OCI-LY1 (cell line): ENCODE results near the gene RHOT1.
"Not testable (repeated sequence)": the region's sequence is repeated elsewhere in the genome, so short reads cannot be mapped to it uniquely, and the experiment has no call there.

ENCODE experiments used
- H2AFZ ChIP-seq: fragments of 200-600 bp; sonication (generic), shearing (Covaris generic); 2 replicates; pipeline ENCODE4 v1.6.0; 2014; ENCODE audit warnings: antibody characterized with exemption, mild to moderate bottlenecking, low read length
- H3F3A ChIP-seq: fragments of 200-600 bp; sonication (generic), shearing (Covaris generic); 2 replicates; pipeline ENCODE4 v1.6.0; 2014; ENCODE audit warnings: mild to moderate bottlenecking, antibody characterized with exemption, low read length, moderate library complexity; ENCODE audit not compliant: insufficient read depth
- H3K27ac ChIP-seq: fragments of 200-600 bp; sonication (generic); 2 replicates; pipeline ENCODE4 v1.5.1; 2014; ENCODE audit warnings: low read length, mixed run types, mild to moderate bottlenecking, low read depth; ENCODE audit not compliant: poor library complexity, severe bottlenecking
- H3K27me3 ChIP-seq: fragments of 200-600 bp; sonication (generic); 2 replicates; pipeline ENCODE4 v1.6.0; 2014; ENCODE audit warnings: antibody characterized with exemption, mild to moderate bottlenecking, low read length, moderate library complexity; ENCODE audit not compliant: insufficient read depth
- H3K36me3 ChIP-seq: fragments of 200-600 bp; sonication (generic); 2 replicates; pipeline ENCODE4 v1.6.1; 2014; ENCODE audit warnings: mild to moderate bottlenecking, antibody characterized with exemption, low read length, moderate library complexity, mixed read lengths; ENCODE audit not compliant: insufficient read depth
- H3K4me1 ChIP-seq: fragments of 200-600 bp; sonication (generic); 2 replicates; pipeline ENCODE4 v1.5.1; 2014; ENCODE audit warnings: mild to moderate bottlenecking, low read length, moderate library complexity; ENCODE audit not compliant: insufficient read depth, severe bottlenecking
- H3K4me2 ChIP-seq: fragments of 200-600 bp; sonication (generic), shearing (Covaris generic); 2 replicates; pipeline ENCODE4 v1.6.1; 2014; ENCODE audit warnings: low read length
- H3K4me3 ChIP-seq: fragments of 200-600 bp; sonication (generic); 2 replicates; pipeline ENCODE4 v1.5.1; 2014; ENCODE audit warnings: low read length, low read depth, mild to moderate bottlenecking, mixed read lengths; ENCODE audit not compliant: poor library complexity, severe bottlenecking
- H3K79me2 ChIP-seq: fragments of 200-600 bp; shearing (Covaris generic); 2 replicates; pipeline ENCODE4 v1.6.1; 2016; ENCODE audit warnings: mixed run types, low read length, mixed read lengths; ENCODE audit not compliant: insufficient read depth
- H3K9ac ChIP-seq: fragments of 200-600 bp; sonication (generic), shearing (Covaris generic); 2 replicates; pipeline ENCODE4 v1.6.1; 2014; ENCODE audit warnings: mild to moderate bottlenecking, low read length, mixed read lengths
- H3K9me2 ChIP-seq: fragments of 200-600 bp; sonication (generic), shearing (Covaris generic); 2 replicates; pipeline ENCODE4 v1.6.1; 2014; ENCODE audit warnings: low read depth, mild to moderate bottlenecking, low read length, mixed read lengths
- H3K9me3 ChIP-seq: fragments of 200-600 bp; shearing (Covaris generic); 2 replicates; pipeline ENCODE4 v1.6.1; 2014; ENCODE audit warnings: low read length, mixed read lengths
- H4K20me1 ChIP-seq: fragments of 200-600 bp; sonication (generic), shearing (Covaris generic); 2 replicates; pipeline ENCODE4 v1.6.0; 2016; ENCODE audit warnings: mild to moderate bottlenecking, low read length; ENCODE audit not compliant: insufficient read depth
- CTCF ChIP-seq: fragments of 200-600 bp; sonication (generic), shearing (Covaris generic); IDR thresholded peaks from 2 replicates; pipeline ENCODE4 v1.5.1; 2017; ENCODE audit warnings: mild to moderate bottlenecking, antibody characterized with exemption, low read length, moderate library complexity, mixed read lengths
- EZH2 ChIP-seq: fragments of 200-600 bp; sonication (generic), shearing (Covaris generic); IDR thresholded peaks from 2 replicates; pipeline ENCODE4 v1.8.0; 2017; ENCODE audit warnings: borderline replicate concordance, mixed run types, mild to moderate bottlenecking, antibody characterized with exemption, low read length, moderate library complexity, mixed read lengths

The RHOT1 gene

DNA sequence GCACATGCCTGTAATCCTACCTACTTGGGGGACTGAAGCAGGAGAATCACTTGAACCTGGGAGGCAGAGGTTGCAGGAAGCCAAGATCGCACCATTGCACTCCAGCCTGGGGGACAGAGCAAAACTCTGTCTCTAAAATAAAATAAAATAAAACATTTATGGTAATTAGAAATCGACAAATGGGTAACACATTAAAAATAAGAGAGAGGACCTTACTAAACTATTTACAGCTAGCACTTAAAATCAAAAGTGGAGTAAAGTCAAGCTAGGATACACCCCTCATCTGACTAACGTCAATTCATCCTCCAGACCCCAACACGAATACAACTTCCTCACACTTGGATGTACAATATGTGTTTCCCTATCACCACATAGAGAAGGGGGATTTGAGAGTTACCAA lies 27.8 kb upstream of the RHOT1 start:
- no peak overlapping the region for H2AFZ ChIP-seq

GRCh38 chr17:32115546-32115945 lies 26.8 kb upstream of the RHOT1 start:
- not testable (repeated sequence) for H3K4me2 ChIP-seq, H3K27ac ChIP-seq, H3K79me2 ChIP-seq, H3K9me2 ChIP-seq, H3K36me3 ChIP-seq, H3K9ac ChIP-seq, H4K20me1 ChIP-seq, H3K4me1 ChIP-seq, H3K27me3 ChIP-seq, H2AFZ ChIP-seq, H3F3A ChIP-seq, H3K9me3 ChIP-seq, H3K4me3 ChIP-seq

More for the DNA sequence above, 27.8 kb upstream of the RHOT1 start:
- Histone ChIP-seq H3K9ac (no peak overlapping the region), H3K27me3 (no peaks in the 10 kb centered on the region), H3K9me2 (no peaks in the 10 kb centered on the region), H4K20me1 (no peaks in the 10 kb centered on the region), H3K4me1 (peaks cover 4% of the 10 kb centered on the region), H3K27ac (no peak overlapping the region), H3F3A (peaks cover 4% of the 10 kb centered on the region; the same call in 1 of the 2 replicates), H3K4me3 (no peak overlapping the region), H3K36me3 (no peaks in the 10 kb centered on the region; the same call in 1 of the 2 replicates), H3K4me2 (no peak overlapping the region), H3K9me3 (no peaks in the 10 kb centered on the region), H3K79me2 (no peaks in the 10 kb centered on the region)
- TF ChIP-seq EZH2 (no peak), CTCF (no peak)

DNA sequence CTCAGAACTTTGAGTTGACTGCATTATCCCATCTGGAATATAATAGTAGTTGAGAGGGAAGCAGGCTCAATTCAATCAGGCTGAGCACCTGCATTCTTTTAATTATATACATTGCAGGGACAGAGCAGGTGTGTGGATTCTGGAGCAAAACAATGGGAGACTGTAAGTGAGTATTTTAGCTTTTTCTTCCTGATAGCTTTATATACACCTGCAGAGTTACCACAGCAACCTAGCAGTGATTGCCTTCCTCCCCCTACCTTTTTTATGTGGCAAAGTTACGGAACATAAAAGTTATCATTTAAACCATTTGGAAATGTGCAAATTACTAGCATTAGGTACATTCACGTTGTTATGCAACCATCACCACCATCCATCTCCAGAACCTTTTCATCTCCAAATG lies 25.4 kb upstream of the RHOT1 start:
- Histone ChIP-seq H3K9me3 (no peaks in the 10 kb centered on the region), H3K79me2 (no peaks in the 10 kb centered on the region), H3K4me1 (no peaks in the 10 kb centered on the region), H3K27ac (no peak overlapping the region), H4K20me1 (no peaks in the 10 kb centered on the region), H3K4me3 (no peak overlapping the region), H3K9ac (no peak overlapping the region), H3K4me2 (no peak overlapping the region), H2AFZ (no peak overlapping the region), H3F3A (no peaks in the 10 kb centered on the region), H3K36me3 (no peaks in the 10 kb centered on the region; the same call in 1 of the 2 replicates), H3K9me2 (no peaks in the 10 kb centered on the region), H3K27me3 (no peaks in the 10 kb centered on the region)
- no peak for TF ChIP-seq CTCF
- TF ChIP-seq EZH2: no peak

DNA sequence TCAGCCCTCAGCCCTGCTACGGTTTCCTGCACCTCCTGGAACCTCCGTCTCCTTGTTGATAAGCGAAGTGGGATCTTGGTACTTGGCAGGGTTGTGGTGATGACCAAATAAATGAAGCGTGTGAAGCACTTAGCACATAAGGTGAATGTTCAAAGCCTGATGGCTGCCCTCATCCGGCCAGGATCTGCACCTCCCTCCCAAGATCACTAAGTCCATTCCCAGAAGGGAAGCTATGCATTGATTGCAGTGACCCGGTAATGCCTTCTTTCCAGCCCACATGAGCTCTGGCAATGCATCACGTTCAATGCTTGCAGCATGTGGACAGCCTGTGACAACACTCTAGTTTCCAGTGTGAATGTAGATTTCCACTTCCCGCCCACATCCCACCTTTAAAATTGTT lies 24.9 kb upstream of the RHOT1 start:
- TF ChIP-seq EZH2 (no peak), CTCF (no peak)
- no peak overlapping the region for H3K4me2 ChIP-seq
- no peaks in the 10 kb centered on the region for H3K27me3 ChIP-seq
- H3K4me1 ChIP-seq: no peaks in the 10 kb centered on the region
- no peaks in the 10 kb centered on the region for H3K79me2 ChIP-seq
- H3K4me3 ChIP-seq: no peak overlapping the region
- H3K9me3 ChIP-seq: no peaks in the 10 kb centered on the region
- H2AFZ ChIP-seq: no peak overlapping the region
- H3K27ac ChIP-seq: no peak overlapping the region
- H4K20me1 ChIP-seq: no peaks in the 10 kb centered on the region
- no peaks in the 10 kb centered on the region; the same call in 1 of the 2 replicates for H3K36me3 ChIP-seq
- no peak overlapping the region for H3K9ac ChIP-seq
- no peaks in the 10 kb centered on the region for H3F3A ChIP-seq
- no peaks in the 10 kb centered on the region for H3K9me2 ChIP-seq

DNA sequence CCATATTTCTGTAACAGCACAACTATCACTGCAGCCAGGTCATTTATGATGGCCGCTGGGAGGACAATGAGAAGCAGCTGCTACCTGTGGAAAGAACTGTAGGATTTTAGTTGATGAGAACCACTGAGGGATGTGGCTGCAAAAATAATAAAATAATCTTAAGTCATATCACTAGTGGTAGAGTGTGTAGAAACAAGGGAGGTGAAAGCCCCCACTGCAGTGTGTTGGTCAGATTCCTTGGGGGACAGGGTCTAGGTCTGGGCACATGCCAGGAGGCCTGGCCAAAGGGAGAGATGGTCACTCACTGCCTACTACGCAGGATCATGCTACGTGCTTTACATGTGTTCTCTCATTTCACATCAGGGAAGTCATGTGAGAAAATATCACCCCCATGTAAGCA lies 24.2 kb upstream of the RHOT1 start:
- not testable (repeated sequence) for H3K4me2 ChIP-seq, H3K4me1 ChIP-seq, H2AFZ ChIP-seq

More for the DNA sequence above, 24.2 kb upstream of the RHOT1 start:
- not testable (repeated sequence) for H3K9me3 ChIP-seq, H3K9me2 ChIP-seq, H3F3A ChIP-seq, H4K20me1 ChIP-seq, H3K27ac ChIP-seq, H3K79me2 ChIP-seq, H3K9ac ChIP-seq, H3K27me3 ChIP-seq, H3K36me3 ChIP-seq, H3K4me3 ChIP-seq
